Left kidney (tissue), 8 donors: ENCODE results near the gene NDNF. TPM values are rescaled to one million over a fixed set of nuclear protein-coding genes. Genes with fewer than 3 reads are reported as not detected.
A peak's percentile ranks its signal among the peaks of the same experiment; 100 is the strongest.

Source experiments
- DNase-seq: peaks from one replicate; pipeline ENCODE4 v3.0.0-alpha.2; 2013
- long read RNA-seq, 8 donors: transcript quantifications; one replicate each; lab custom pipeline, GENCODE V29; 2026
- polyA plus RNA-seq: library from polyadenylated mRNA; unstranded; fragments of 120-200 nt; gene quantifications from one replicate; pipeline ENCODE4 v1.2.1, GENCODE V29; 2013; ENCODE audit not compliant: insufficient read length

The NDNF gene, protein sequence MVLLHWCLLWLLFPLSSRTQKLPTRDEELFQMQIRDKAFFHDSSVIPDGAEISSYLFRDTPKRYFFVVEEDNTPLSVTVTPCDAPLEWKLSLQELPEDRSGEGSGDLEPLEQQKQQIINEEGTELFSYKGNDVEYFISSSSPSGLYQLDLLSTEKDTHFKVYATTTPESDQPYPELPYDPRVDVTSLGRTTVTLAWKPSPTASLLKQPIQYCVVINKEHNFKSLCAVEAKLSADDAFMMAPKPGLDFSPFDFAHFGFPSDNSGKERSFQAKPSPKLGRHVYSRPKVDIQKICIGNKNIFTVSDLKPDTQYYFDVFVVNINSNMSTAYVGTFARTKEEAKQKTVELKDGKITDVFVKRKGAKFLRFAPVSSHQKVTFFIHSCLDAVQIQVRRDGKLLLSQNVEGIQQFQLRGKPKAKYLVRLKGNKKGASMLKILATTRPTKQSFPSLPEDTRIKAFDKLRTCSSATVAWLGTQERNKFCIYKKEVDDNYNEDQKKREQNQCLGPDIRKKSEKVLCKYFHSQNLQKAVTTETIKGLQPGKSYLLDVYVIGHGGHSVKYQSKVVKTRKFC
- 84.9 TPM for polyA plus RNA-seq
- long read RNA-seq, donor 1, transcript NDNF-201 (4 exons, 2,885 nt) = major isoform, 17 of 17 reads
- long read RNA-seq, donor 1, partial matches to known transcripts = 0 of 17 reads
- long read RNA-seq, donor 1, other reads (novel, unspliced or antisense) = 0 of 17 reads
- long read RNA-seq, donor 2, transcript NDNF-201 (4 exons, 2,885 nt) = major isoform, 30 of 30 reads
- long read RNA-seq, donor 2, partial matches to known transcripts = 0 of 30 reads
- long read RNA-seq, donor 2, other reads (novel, unspliced or antisense) = 0 of 30 reads
- long read RNA-seq, donor 3, transcript NDNF-201 (4 exons, 2,885 nt) = major isoform, 19 of 19 reads
- long read RNA-seq, donor 3, partial matches to known transcripts = 0 of 19 reads
- long read RNA-seq, donor 3, other reads (novel, unspliced or antisense) = 0 of 19 reads
- long read RNA-seq, donor 4 = 0 reads
- long read RNA-seq, donor 5, transcript NDNF-201 (4 exons, 2,885 nt) = major isoform, 19 of 19 reads
- long read RNA-seq, donor 5, partial matches to known transcripts = 0 of 19 reads
- long read RNA-seq, donor 5, other reads (novel, unspliced or antisense) = 0 of 19 reads
- long read RNA-seq, donor 6, transcript NDNF-201 (4 exons, 2,885 nt) = major isoform, 26 of 26 reads
- long read RNA-seq, donor 6, partial matches to known transcripts = 0 of 26 reads
- long read RNA-seq, donor 6, other reads (novel, unspliced or antisense) = 0 of 26 reads
- long read RNA-seq, donor 7, transcript NDNF-201 (4 exons, 2,885 nt) = major isoform, 45 of 45 reads
- long read RNA-seq, donor 7, partial matches to known transcripts = 0 of 45 reads
- long read RNA-seq, donor 7, other reads (novel, unspliced or antisense) = 0 of 45 reads
- long read RNA-seq, donor 8, transcript NDNF-201 (4 exons, 2,885 nt) = major isoform, 9 of 9 reads
- long read RNA-seq, donor 8, partial matches to known transcripts = 0 of 9 reads
- long read RNA-seq, donor 8, other reads (novel, unspliced or antisense) = 0 of 9 reads

DNA sequence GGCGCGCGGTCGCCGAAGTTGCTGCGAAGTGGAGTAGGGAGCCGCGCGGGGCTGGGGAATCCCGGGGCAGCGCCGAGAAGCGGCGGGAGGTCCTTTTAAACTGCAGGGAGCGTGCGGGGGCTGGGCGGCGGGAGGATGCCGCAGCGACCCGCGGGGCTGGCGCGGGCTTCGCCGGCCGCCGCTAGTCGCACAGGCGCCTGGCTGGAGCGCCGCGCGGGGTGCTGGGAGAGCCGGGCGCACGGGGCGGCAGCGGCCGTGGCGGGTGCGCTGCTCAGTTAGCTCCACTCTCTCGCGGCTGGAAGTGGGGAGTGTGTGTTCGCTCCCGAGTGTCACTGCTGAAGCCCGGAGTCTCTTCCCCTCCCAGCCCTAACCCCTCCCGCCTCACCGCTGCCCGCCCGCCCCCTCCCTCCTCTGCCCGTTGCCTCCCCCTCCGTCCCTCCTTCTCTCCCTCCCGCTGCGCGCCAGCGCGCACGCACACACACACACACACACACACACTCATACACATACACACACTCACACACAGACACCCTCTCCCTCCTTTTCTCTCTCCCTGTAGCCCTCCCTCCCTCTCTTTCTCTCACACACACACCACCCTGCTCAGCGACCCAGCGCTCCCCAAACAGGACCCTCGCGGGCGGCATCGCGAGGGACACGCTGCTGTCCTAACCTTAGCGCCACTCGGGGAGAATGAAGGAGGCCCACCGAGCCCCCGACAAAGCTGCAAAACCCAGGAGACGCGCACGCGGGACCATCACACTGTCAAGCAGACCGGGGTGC is at the start of gene NDNF:
Gene NDNF, minus strand, starts transcription at position 312 of the 780 bp plus-strand sequence. CDS start 26,698 bp downstream, outside the sequence.
- peak; percentile 59 for DNase-seq

GRCh38 chr4:121119715-121120114 is 47.4 kb upstream of the NDNF start:
- no peak for DNase-seq

DNA sequence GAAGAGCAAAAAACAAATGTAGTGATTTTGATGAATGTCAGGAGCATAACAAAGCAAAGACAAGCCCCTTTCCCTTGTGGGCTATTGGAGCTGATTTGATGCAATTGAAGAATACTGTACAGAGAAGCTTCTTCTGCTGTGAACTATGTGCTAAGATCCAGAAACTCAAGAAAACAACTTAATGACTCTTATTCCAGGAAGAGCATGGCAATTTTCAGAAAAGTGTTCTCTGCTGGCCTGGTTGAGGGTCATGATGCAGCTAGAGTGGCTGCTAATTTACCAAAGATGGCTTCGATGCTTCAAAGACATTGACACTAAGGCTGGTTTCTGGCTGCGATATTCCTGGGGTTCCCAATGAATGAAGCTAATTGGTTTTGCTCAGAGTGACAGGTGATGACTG is 46.0 kb upstream of the NDNF start:
- DNase-seq = no peak

GRCh38 chr4:121114756-121115155 is 42.4 kb upstream of the NDNF start:
- DNase-seq = no peak

DNA sequence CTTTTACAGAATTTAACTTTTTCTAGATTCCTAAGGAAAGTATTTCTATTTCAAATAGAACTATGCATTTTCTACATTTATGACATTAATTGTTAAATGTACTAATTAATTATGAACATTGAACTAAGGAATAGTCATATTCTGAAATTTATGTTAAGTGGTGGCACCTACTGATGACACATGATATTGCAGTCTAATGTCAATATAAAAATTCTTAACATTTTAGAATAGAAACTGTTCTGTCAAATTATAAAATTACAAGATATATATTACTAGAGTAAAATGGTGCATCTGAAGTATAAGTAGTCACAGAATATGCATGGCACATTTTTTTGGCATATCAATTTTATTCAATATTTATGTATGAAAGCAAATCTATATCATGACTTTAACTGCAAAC is 40.2 kb upstream of the NDNF start:
- no peak for DNase-seq

- DNase-seq = no peak
Measured at GRCh38 chr4:121108557-121108956, 36.2 kb upstream of the NDNF start.

DNA sequence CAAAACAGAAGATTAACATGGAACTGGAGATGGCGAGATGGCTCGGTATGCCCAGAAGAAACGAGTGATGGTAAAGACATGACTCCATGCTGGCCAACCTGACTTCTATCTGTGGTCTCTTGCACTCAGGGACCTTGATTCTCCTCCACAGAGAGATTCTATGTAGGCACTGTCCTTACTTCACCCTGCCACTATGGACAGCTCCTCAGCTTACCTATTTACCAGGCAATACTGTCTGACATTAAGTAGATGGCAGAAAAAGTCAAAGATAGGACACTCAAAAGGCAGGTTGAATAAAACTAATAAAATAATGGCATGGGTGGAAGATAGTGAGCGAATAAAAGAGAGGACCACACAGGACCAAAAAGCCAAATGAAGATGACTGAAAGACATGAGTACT is 35.2 kb upstream of the NDNF start:
- DNase-seq = no peak

DNA sequence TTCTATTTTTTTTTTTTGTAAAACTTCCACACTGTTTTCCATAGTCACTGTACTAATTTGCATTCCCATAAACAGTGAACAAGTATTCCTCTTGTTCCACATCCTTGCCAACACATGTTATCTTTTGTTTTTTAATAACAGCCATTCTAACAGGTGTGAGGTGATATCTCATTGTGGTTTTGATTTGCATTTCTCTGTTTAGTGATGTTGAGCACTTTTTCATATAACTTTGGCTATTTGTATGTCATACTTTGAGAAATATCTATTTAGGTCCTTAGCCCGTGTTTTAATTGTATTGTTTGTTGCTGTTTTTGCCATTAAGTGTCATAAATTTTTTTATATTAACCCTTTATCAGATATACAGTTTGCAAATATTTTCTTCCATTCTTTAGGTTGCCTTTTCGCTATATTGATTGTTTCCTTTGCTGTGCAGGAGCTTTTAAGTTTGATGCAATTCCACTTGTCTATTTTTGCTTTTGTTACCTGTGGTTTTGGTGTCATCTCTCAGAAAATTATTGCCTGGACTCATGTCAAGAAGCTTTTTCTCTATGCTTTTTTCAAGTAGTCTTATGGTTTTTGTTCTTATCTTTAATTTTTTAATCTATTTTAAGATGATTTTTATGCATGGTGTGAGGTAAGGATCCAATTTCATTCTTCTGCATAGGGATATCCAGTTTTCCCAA is 27.9 kb upstream of the NDNF start:
- no peak for DNase-seq

- DNase-seq = no peak
Measured at GRCh38 chr4:121098266-121098665, 25.9 kb upstream of the NDNF start.

- DNase-seq = peak; percentile 32
Measured at GRCh38 chr4:121096629-121097028, 24.3 kb upstream of the NDNF start.

GRCh38 chr4:121096191-121096590 is 23.9 kb upstream of the NDNF start:
- no peak for DNase-seq

GRCh38 chr4:121094297-121094966 is 22.1 kb upstream of the NDNF start:
- no peak for DNase-seq

GRCh38 chr4:121093261-121093660 is 20.9 kb upstream of the NDNF start:
- no peak for DNase-seq

DNA sequence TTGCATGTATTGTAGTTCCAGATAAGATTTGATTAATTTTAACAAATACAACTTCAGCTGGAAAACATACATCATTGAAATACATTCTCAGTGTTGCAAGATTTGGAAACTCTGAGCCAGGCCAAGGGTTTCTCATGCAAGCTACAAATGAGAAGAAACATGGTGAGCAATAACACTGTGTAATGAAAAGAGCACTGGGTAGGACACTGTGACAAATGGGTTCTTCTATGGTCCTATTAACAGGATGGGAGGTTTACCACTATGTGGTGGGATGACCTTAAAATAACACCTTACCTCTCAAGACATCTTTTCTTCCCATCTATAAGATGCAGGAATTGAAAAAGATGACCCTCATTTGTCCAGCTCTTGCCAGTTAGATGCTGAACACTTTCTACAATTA is 19.6 kb upstream of the NDNF start:
- DNase-seq = no peak

DNA sequence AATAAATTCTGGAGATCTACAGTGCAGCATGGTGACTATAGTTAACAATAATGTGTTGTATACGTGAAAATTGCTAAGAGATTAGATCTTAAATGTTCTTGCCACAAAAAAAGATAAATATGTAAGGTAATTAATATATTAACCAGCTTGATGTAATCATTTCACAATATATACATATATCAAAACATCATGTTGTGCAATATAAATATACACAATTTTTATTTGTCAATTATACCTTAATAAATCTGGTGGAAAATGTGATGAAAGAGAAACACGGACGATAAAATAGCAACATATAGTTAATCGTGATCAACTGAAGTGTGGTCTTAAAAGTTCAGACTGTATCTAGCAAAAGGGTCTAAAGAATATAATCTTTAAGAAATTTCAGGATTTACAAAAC is 16.5 kb upstream of the NDNF start:
- DNase-seq = no peak

DNA sequence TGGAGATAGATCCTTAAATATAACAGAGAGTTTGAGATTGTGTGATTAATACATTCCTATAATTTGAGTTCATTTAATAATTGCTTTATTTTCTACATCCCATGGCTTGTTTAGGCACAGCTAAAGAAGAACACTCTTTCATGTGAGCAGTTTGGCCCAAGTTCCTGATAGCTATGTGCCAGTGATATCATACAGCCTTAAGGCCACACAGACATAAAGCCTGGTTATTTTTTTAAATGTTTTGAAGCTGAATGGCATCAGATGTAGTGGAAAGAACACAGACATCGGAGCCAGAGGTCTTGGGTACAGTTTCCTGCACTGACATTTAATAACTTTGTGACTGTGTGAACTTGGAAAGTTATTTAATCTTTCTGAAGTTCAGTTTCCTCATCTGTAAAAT is 7.0 kb upstream of the NDNF start:
- no peak for DNase-seq

DNA sequence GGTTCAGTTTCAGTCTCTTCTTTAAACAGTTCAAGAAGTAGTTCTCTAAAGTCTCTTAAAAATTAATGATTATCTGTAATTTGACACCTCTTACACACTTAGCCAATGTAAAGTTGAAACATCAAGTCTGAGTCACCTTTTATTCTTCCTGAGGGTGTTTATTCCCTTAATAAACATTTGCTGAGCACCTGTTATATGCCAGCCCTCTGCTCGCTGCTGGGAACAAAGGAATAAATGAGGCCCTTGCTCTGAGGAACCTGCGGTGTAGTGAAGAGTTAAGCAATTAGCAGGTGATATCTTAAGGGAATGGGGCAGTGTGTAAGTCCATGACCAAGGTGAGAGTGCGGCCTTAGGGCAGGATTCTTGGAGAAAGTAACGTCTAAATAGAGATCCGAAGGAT is 5.2 kb upstream of the NDNF start:
- no peak for DNase-seq

DNA sequence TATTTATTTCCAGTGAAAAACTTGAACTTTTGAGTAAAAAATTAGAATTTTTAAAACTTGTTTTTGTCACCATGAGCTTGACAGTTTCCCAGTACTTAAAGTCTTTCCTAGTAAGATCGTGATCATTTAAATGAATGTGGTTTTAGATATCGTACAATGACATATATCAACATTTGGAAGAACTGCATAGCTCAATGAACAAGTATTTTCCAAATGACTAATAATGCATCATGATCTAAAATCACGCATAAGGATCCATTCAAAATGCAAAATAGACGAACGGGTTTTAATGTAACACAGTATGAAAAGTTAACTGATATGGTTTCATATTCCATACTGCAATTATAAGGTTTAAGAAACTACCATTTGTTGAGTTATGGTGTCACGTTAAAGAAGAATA is 4.1 kb upstream of the NDNF start:
- no peak for DNase-seq

DNA sequence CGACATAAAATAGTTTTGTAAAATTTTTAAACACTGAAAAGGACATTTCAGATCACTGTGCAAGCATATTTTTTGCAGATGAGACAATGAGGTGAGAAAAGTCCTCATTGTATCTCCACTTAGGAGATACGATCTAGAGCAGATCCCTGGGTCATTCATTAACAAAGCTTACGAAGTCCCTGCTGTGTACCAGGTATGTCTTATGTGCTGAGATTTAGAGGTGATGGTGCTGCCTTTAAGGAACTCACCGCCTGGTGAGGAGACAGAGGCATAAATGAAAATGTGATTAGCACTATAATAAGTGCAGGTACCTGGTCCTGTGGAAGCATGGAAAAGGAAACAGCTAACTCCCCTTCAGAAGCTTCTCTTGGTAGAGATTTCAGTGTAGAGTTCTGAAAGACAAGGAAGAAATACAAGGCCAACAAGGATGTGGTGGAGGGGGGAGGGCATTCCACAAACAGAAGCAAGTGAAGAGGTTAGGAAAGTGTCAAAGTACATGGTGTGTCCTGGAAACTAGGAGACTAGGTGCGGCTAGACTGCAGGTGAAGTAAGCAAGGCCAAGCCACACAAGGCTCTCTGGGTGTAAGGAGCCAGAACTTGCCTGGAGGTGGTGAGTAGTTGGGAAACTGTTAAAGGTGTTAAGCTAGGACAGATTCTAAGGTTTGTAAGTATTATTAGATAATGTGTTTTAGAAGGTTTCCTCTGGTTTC is 1.5 kb upstream of the NDNF start:
- DNase-seq = no peak
